SK-N-SH treated with all-trans-retinoic acid at 6 μM for 48 hours (cell line): ENCODE data around the gene UGGT1.

Experiments
- ATAC-seq: fragments of 200-7000 bp; cut with Tn5 transposase; 3 replicates; pipeline ENCODE4 v1.9.1; 2020; ENCODE audit warnings: mild to moderate bottlenecking, moderate library complexity
- CREB5 ChIP-seq: fragments of 250-450 bp; sonication (Bioruptor Pico); IDR thresholded peaks from 2 replicates; pipeline ENCODE4 v1.5.1; 2020; ENCODE audit warnings: low read depth, mild to moderate bottlenecking, moderate library complexity
- CSDC2 ChIP-seq: fragments of 250-450 bp; sonication (Bioruptor Pico); IDR thresholded peaks from 2 replicates; pipeline ENCODE4 v1.5.0; 2020; ENCODE audit warnings: mild to moderate bottlenecking, moderate library complexity
- CSRNP3 ChIP-seq: fragments of 250-450 bp; sonication (Bioruptor Pico); IDR thresholded peaks from 2 replicates; pipeline ENCODE4 v1.5.1; 2021; ENCODE audit warnings: mild to moderate bottlenecking, moderate library complexity
- ESRRG ChIP-seq: fragments of 250-450 bp; sonication (Bioruptor Pico); IDR thresholded peaks from 2 replicates; pipeline ENCODE4 v1.6.1; 2021; ENCODE audit warnings: mild to moderate bottlenecking
- GLIS3 ChIP-seq: fragments of 250-450 bp; sonication (Bioruptor Pico); IDR thresholded peaks from 2 replicates; pipeline ENCODE4 v1.5.0; 2020; ENCODE audit warnings: mild to moderate bottlenecking, moderate library complexity
- OSR1 ChIP-seq: fragments of 250-450 bp; sonication (Bioruptor Pico); IDR thresholded peaks from 2 replicates; pipeline ENCODE4 v1.8.0; 2022; ENCODE audit warnings: moderate library complexity, mild to moderate bottlenecking, inconsistent platforms
- PATZ1 ChIP-seq: fragments of 250-450 bp; sonication (Bioruptor Pico); IDR thresholded peaks from 2 replicates; pipeline ENCODE4 v1.8.0; 2020; ENCODE audit warnings: mild to moderate bottlenecking, moderate library complexity, borderline replicate concordance
- POU6F1 ChIP-seq: fragments of 250-450 bp; sonication (Bioruptor Pico); IDR thresholded peaks from 2 replicates; pipeline ENCODE4 v1.8.0; 2021; ENCODE audit warnings: low read depth, mild to moderate bottlenecking, moderate library complexity, borderline replicate concordance
- PPARA ChIP-seq: fragments of 250-450 bp; sonication (Bioruptor Pico); IDR thresholded peaks from 2 replicates; pipeline ENCODE4 v1.5.0; 2020; ENCODE audit warnings: mild to moderate bottlenecking, borderline replicate concordance
- RARB ChIP-seq: fragments of 250-450 bp; sonication (Bioruptor Pico); IDR thresholded peaks from 2 replicates; pipeline ENCODE4 v1.8.0; 2021; ENCODE audit warnings: mild to moderate bottlenecking, moderate library complexity
- SNAI2 ChIP-seq: fragments of 250-450 bp; sonication (Bioruptor Pico); IDR thresholded peaks from 2 replicates; pipeline ENCODE4 v1.5.0; 2020; ENCODE audit warnings: mild to moderate bottlenecking, moderate library complexity
- TOX ChIP-seq: fragments of 250-450 bp; sonication (Bioruptor Pico); IDR thresholded peaks from 2 replicates; pipeline ENCODE4 v1.8.0; 2021; ENCODE audit warnings: mild to moderate bottlenecking, moderate library complexity, borderline replicate concordance
- TSHZ2 ChIP-seq: fragments of 250-450 bp; sonication (Bioruptor Pico); IDR thresholded peaks from 2 replicates; pipeline ENCODE4 v1.5.0; 2020; ENCODE audit warnings: mild to moderate bottlenecking, moderate library complexity
- ZC3H10 ChIP-seq: fragments of 250-450 bp; sonication (Bioruptor Pico); IDR thresholded peaks from 2 replicates; pipeline ENCODE4 v1.5.1; 2021; ENCODE audit warnings: mild to moderate bottlenecking, moderate library complexity
- ZFP3 ChIP-seq: fragments of 250-450 bp; sonication (Bioruptor Pico); IDR thresholded peaks from 2 replicates; pipeline ENCODE4 v1.5.0; 2020; ENCODE audit warnings: mild to moderate bottlenecking, moderate library complexity
- ZNF565 ChIP-seq: fragments of 450-650 bp; formaldehyde crosslinking; conservative IDR thresholded peaks from 2 replicates; pipeline ENCODE4 v1.5.0; 2020; ENCODE audit warnings: low read depth, mild to moderate bottlenecking, moderate library complexity
- ZNF70 ChIP-seq: fragments of 450-650 bp; formaldehyde crosslinking; IDR thresholded peaks from 2 replicates; pipeline ENCODE4 v1.5.0; 2020; ENCODE audit warnings: mild to moderate bottlenecking, moderate library complexity

The UGGT1 gene

GRCh38 chr2:128105072-128105471 is 14.1 kb downstream of the UGGT1 start:
- no peak for ATAC-seq
- TF ChIP-seq CREB5 (CRISPR knock-in tag) (no peak), ZNF565 (CRISPR knock-in tag) (no peak), POU6F1 (no peak), CSDC2 (no peak), ESRRG (no peak), ZNF70 (no peak), GLIS3 (CRISPR knock-in tag) (no peak), PPARA (CRISPR knock-in tag) (no peak), OSR1 (no peak), TOX (CRISPR knock-in tag) (no peak), RARB (CRISPR knock-in tag) (no peak), SNAI2 (CRISPR knock-in tag) (no peak), PATZ1 (CRISPR knock-in tag) (no peak), TSHZ2 (CRISPR knock-in tag) (no peak), CSRNP3 (no peak)

- TF ChIP-seq ESRRG (no peak), ZC3H10 (CRISPR knock-in tag) (no peak), OSR1 (no peak)
- no peak for ATAC-seq
Observed at GRCh38 chr2:128108166-128108565, 17.2 kb downstream of the UGGT1 start.

- TF ChIP-seq ESRRG (no peak), TOX (CRISPR knock-in tag) (no peak), SNAI2 (CRISPR knock-in tag) (no peak), PPARA (CRISPR knock-in tag) (no peak), ZFP3 (CRISPR knock-in tag) (no peak)
- no peak for ATAC-seq
Observed at GRCh38 chr2:128109243-128109642, 18.2 kb downstream of the UGGT1 start.

GRCh38 chr2:128115921-128116623 is 25.1 kb downstream of the UGGT1 start:
- ATAC-seq, result no peak
- no peak for TF ChIP-seq TOX (CRISPR knock-in tag)
- TF ChIP-seq ESRRG, result no peak
- TF ChIP-seq ZNF565 (CRISPR knock-in tag), result no peak
- no peak for TF ChIP-seq RARB (CRISPR knock-in tag)

- no peak for ATAC-seq
- no peak for TF ChIP-seq TOX (CRISPR knock-in tag)
- TF ChIP-seq ESRRG, result no peak
Observed at GRCh38 chr2:128134573-128134972, 43.6 kb downstream of the UGGT1 start.
